ENCODE results near the gene COLEC11.

DNA sequence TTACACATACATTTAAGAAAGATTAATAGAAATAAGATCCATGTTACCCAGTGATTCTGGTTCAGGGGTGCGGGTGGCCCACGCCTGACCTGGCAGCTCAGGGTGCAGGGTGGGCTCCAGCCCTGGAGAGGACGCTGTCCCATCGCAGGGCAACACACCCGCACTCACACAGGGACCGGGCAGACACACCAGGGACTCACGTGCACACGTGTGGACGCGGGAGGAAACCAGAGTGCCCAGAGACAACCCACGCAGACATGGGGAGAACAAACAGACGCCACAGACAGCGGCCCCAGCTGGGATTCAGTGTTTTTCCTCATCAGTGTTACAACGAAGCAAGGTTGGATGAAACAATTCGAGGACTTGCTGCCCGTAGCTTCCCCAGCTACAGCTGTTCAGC is 54.7 kb downstream of the COLEC11 start:
- TF ChIP-seq, protein P1, sequence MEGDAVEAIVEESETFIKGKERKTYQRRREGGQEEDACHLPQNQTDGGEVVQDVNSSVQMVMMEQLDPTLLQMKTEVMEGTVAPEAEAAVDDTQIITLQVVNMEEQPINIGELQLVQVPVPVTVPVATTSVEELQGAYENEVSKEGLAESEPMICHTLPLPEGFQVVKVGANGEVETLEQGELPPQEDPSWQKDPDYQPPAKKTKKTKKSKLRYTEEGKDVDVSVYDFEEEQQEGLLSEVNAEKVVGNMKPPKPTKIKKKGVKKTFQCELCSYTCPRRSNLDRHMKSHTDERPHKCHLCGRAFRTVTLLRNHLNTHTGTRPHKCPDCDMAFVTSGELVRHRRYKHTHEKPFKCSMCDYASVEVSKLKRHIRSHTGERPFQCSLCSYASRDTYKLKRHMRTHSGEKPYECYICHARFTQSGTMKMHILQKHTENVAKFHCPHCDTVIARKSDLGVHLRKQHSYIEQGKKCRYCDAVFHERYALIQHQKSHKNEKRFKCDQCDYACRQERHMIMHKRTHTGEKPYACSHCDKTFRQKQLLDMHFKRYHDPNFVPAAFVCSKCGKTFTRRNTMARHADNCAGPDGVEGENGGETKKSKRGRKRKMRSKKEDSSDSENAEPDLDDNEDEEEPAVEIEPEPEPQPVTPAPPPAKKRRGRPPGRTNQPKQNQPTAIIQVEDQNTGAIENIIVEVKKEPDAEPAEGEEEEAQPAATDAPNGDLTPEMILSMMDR (IDR thresholded peaks at IDR 0.05) = no peak
- no peak for TF ChIP-seq POLR2A (IDR thresholded peaks at IDR 0.05)
